ENCODE measurements around the gene DIS3L. TPM values are rescaled to one million over a fixed set of nuclear protein-coding genes. Genes with fewer than 3 reads are reported as not detected.
"Not testable (repeated sequence)": the region's sequence is repeated elsewhere in the genome, so short reads cannot be mapped to it uniquely, and the experiment has no call there.

The DIS3L gene
- total RNA-seq, 3 donors from 2014 or later, result 15.5 to 31.9 (median 23.9) TPM

GRCh38 chr15:66254951-66255676 lies 38.3 kb upstream of the DIS3L start:
- intact Hi-C loops (cut with DNase I, micrococcal nuclease), result no loop called here
- H3K36me3 ChIP-seq (ENCODE audit: low read depth), result no peaks in the 10 kb centered on the region
- no peak for ATAC-seq

GRCh38 chr15:66256692-66257091 lies 36.7 kb upstream of the DIS3L start:
- DNase-seq, result no peak
- Histone ChIP-seq H3K4me1 (ENCODE audit: low read depth) (peaks cover 26% of the 10 kb centered on the region), H3K36me3 (ENCODE audit: low read depth) (no peaks in the 10 kb centered on the region), H3K4me3 (no peak overlapping the region), H3K9me3 (no peaks in the 10 kb centered on the region)
- TF ChIP-seq CTCF (IDR thresholded peaks at IDR 0.05), result no peak
- intact Hi-C loops (cut with DNase I, micrococcal nuclease), result no loop called here
- ATAC-seq, result no peak

More at GRCh38 chr15:66254951-66255676, 38.3 kb upstream of the DIS3L start:
- Histone ChIP-seq H3K4me1 (ENCODE audit: low read depth) (peaks cover 26% of the 10 kb centered on the region), H3K4me3 (no peak overlapping the region), H3K9me3 (no peaks in the 10 kb centered on the region)
- no peak for TF ChIP-seq CTCF (IDR thresholded peaks at IDR 0.05)
- DNase-seq, result no peak

- intact Hi-C loops (cut with DNase I, micrococcal nuclease), result no loop called here
- TF ChIP-seq CTCF (IDR thresholded peaks at IDR 0.05), result no peak
- Histone ChIP-seq H3K9me3 (no peaks in the 10 kb centered on the region), H3K4me1 (ENCODE audit: low read depth) (no peaks in the 10 kb centered on the region), H3K4me3 (no peak overlapping the region), H3K36me3 (ENCODE audit: low read depth) (no peaks in the 10 kb centered on the region)
- ATAC-seq, result no peak
- DNase-seq, result no peak
Measured at GRCh38 chr15:66261056-66261455, 32.3 kb upstream of the DIS3L start.

- ATAC-seq, result not testable (repeated sequence)
Measured at GRCh38 chr15:66262837-66263236, 30.5 kb upstream of the DIS3L start.

GRCh38 chr15:66264859-66265513 lies 28.4 kb upstream of the DIS3L start:
- Histone ChIP-seq H3K9me3 (no peaks in the 10 kb centered on the region), H3K4me1 (ENCODE audit: low read depth) (no peaks in the 10 kb centered on the region), H3K36me3 (ENCODE audit: low read depth) (no peaks in the 10 kb centered on the region), H3K4me3 (no peak overlapping the region)
- ATAC-seq (no peak), DNase-seq (no peak)
- intact Hi-C loops (cut with DNase I, micrococcal nuclease), result no loop called here
- no peak for TF ChIP-seq CTCF (IDR thresholded peaks at IDR 0.05)

More at GRCh38 chr15:66262837-66263236, 30.5 kb upstream of the DIS3L start:
- DNase-seq; intact Hi-C loops (cut with DNase I, micrococcal nuclease); H3K4me1 ChIP-seq (ENCODE audit: low read depth); H3K9me3 ChIP-seq; H3K4me3 ChIP-seq; H3K36me3 ChIP-seq (ENCODE audit: low read depth): not testable (repeated sequence)

- DNase-seq, result peak in 1 of 3 donors; percentile 68
Measured at GRCh38 chr15:66269326-66270090, 23.9 kb upstream of the DIS3L start.

More at GRCh38 chr15:66269326-66270090, 23.9 kb upstream of the DIS3L start:
- Histone ChIP-seq H3K4me3 (no peak overlapping the region), H3K36me3 (ENCODE audit: low read depth) (no peaks in the 10 kb centered on the region), H3K4me1 (ENCODE audit: low read depth) (no peaks in the 10 kb centered on the region), H3K9me3 (no peaks in the 10 kb centered on the region)
- ATAC-seq, result peak; percentile 99
- TF ChIP-seq CTCF (IDR thresholded peaks at IDR 0.05), result no peak
- intact Hi-C loops (cut with DNase I, micrococcal nuclease), result no loop called here

All from mucosa of descending colon (tissue), 3 donors.